Measurements from ENCODE around the gene FNBP1.
"Not testable (repeated sequence)": the region's sequence is repeated elsewhere in the genome, so short reads cannot be mapped to it uniquely, and the experiment has no call there.

Gene FNBP1

GRCh38 chr9:130020618-130021017 lies 22.4 kb downstream of the FNBP1 start:
- DNase-seq, result no peak

GRCh38 chr9:130018265-130018664 lies 24.7 kb downstream of the FNBP1 start:
- no peak for DNase-seq

GRCh38 chr9:130017510-130017909 lies 25.5 kb downstream of the FNBP1 start:
- DNase-seq, result not testable (repeated sequence)

- no peak for DNase-seq
These were observed 25.9 kb downstream of the FNBP1 start for GRCh38 chr9:130017076-130017475.

- no peak for DNase-seq
These were observed 27.5 kb downstream of the FNBP1 start for GRCh38 chr9:130015353-130016019.

- DNase-seq, result no peak
These were observed 29.7 kb downstream of the FNBP1 start for GRCh38 chr9:130013326-130013725.

GRCh38 chr9:130010151-130010988 lies 32.6 kb downstream of the FNBP1 start:
- DNase-seq, result peak; percentile 62

GRCh38 chr9:130009546-130009945 lies 33.4 kb downstream of the FNBP1 start:
- not testable (repeated sequence) for DNase-seq

GRCh38 chr9:130008538-130008937 lies 34.5 kb downstream of the FNBP1 start:
- no peak for DNase-seq

GRCh38 chr9:130006952-130007351 lies 36.0 kb downstream of the FNBP1 start:
- DNase-seq, result not testable (repeated sequence)

GRCh38 chr9:130003943-130004552 lies 38.9 kb downstream of the FNBP1 start:
- no peak for DNase-seq

- DNase-seq, result no peak
These were observed 40.7 kb downstream of the FNBP1 start for GRCh38 chr9:130002320-130002719.

- no peak for DNase-seq
These were observed 41.8 kb downstream of the FNBP1 start for GRCh38 chr9:130001190-130001589.

GRCh38 chr9:129999141-129999510 lies 43.9 kb downstream of the FNBP1 start:
- DNase-seq, result no peak

GRCh38 chr9:129998491-129999140 lies 44.4 kb downstream of the FNBP1 start:
- peak; percentile 58 for DNase-seq

- not testable (repeated sequence) for DNase-seq
These were observed 45.3 kb downstream of the FNBP1 start for GRCh38 chr9:129997706-129998105.

- no peak for DNase-seq
These were observed 46.7 kb downstream of the FNBP1 start for GRCh38 chr9:129996161-129996830.

- peak; percentile 46 for DNase-seq
These were observed 47.4 kb downstream of the FNBP1 start for GRCh38 chr9:129995409-129996160.

- DNase-seq, result no peak
These were observed 48.1 kb downstream of the FNBP1 start for GRCh38 chr9:129994882-129995281.

- not testable (repeated sequence) for DNase-seq
These were observed 51.9 kb downstream of the FNBP1 start for GRCh38 chr9:129991139-129991538.

GRCh38 chr9:129990269-129991010 lies 52.5 kb downstream of the FNBP1 start:
- no peak for DNase-seq

Data from activated naive CD4-positive, alpha-beta T cell treated with Interleukin-2 at 50 U/mL for 16 hours (primary cell).